ENCODE results near the gene HYLS1. TPM values are rescaled to one million over a fixed set of nuclear protein-coding genes. Genes with fewer than 3 reads are reported as not detected.

Gene HYLS1
- total RNA-seq, 1 experiment from 2014 or later, result 8.6 TPM

DNA sequence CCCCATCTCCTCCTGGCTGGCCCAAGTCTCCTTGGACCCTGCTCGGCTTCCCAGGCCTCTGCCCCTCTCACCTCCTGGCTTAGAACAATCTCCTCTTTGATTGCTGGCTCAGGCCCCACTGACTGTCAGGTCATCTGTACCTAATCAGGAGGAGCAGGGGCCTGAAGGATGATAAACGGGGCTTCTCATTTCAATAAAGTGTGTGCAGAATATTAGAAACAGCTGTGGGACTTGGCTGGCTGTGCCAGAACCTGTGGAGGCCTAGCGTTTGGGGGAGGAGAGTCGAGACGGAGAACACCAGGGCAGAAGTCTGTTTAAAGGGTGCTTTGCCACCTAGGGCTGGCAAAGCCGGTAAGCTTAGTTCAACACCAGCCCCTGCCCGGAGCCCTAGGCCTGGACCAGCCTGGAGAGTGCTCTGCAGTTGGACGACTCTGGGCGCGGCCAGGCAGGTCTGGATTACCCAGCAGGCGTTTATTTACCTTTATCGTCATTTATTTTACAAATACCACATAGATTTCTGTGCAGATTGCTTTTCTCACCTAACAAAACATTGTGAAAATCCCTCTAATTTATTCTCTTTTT is 48.2 kb downstream of the HYLS1 start:
- Histone ChIP-seq H3K56ac (ENCODE audit: insufficient read length, low read depth, low read length) (no peak overlapping the region), H4K20me1 (ENCODE audit: control insufficient read depth, insufficient read depth, insufficient read length) (no peaks in the 10 kb centered on the region), H3K4me1 (ENCODE audit: insufficient read depth, low read length) (peaks cover 6% of the 10 kb centered on the region; the same call in 1 of the 2 replicates), H3K9ac (ENCODE audit: extremely low read depth, insufficient read length, low read length) (no peak overlapping the region), H3K23me2 (ENCODE audit: insufficient read length, low read depth, low read length, poor library complexity, severe bottlenecking) (no peaks in the 10 kb centered on the region), H2BK5ac (ENCODE audit: insufficient read length, low read length) (no peak overlapping the region), H3K9me3 (ENCODE audit: control insufficient read depth, low read depth, low read length) (no peaks in the 10 kb centered on the region), H2BK15ac (ENCODE audit: low read depth, low read length) (no peak overlapping the region), H3K23ac (ENCODE audit: insufficient read length, low read depth, low read length) (no peak overlapping the region), H4K8ac (replicated peaks; ENCODE audit: insufficient read length, low read depth, low read length) (no peak overlapping the region), H2AK5ac (ENCODE audit: insufficient read length, low read length) (no peak overlapping the region), H3K4ac (ENCODE audit: low read depth, low read length) (no peak overlapping the region), H2AFZ (ENCODE audit: low read length) (no peak overlapping the region), H3K27ac (ENCODE audit: insufficient read length, low read depth, low read length) (no peak overlapping the region), H3K27me3 (ENCODE audit: insufficient read depth, low read length) (no peaks in the 10 kb centered on the region), H2BK12ac (ENCODE audit: insufficient read length, low read depth, low read length) (no peak overlapping the region), H2BK120ac (ENCODE audit: low read depth, low read length, poor library complexity, severe bottlenecking) (no peak overlapping the region), H3K14ac (ENCODE audit: insufficient read depth, low read length) (no peak overlapping the region), H3T11ph (ENCODE audit: low read length) (no peak overlapping the region), H3K79me1 (ENCODE audit: insufficient read depth, low read depth, low read length, poor library complexity, severe bottlenecking) (no peaks in the 10 kb centered on the region), H4K5ac (ENCODE audit: insufficient read length, low read depth, low read length) (no peak overlapping the region), H3K18ac (ENCODE audit: insufficient read length, low read depth, low read length) (no peak overlapping the region), H3K4me2 (ENCODE audit: insufficient read depth, insufficient read length, low read length) (no peak overlapping the region), H3K79me2 (ENCODE audit: insufficient read depth, low read length) (no peaks in the 10 kb centered on the region), H2BK20ac (ENCODE audit: low read depth, low read length, poor library complexity, severe bottlenecking) (no peak overlapping the region), H4K91ac (ENCODE audit: insufficient read length, low read depth, low read length) (no peak overlapping the region)
- TF ChIP-seq, protein P1, sequence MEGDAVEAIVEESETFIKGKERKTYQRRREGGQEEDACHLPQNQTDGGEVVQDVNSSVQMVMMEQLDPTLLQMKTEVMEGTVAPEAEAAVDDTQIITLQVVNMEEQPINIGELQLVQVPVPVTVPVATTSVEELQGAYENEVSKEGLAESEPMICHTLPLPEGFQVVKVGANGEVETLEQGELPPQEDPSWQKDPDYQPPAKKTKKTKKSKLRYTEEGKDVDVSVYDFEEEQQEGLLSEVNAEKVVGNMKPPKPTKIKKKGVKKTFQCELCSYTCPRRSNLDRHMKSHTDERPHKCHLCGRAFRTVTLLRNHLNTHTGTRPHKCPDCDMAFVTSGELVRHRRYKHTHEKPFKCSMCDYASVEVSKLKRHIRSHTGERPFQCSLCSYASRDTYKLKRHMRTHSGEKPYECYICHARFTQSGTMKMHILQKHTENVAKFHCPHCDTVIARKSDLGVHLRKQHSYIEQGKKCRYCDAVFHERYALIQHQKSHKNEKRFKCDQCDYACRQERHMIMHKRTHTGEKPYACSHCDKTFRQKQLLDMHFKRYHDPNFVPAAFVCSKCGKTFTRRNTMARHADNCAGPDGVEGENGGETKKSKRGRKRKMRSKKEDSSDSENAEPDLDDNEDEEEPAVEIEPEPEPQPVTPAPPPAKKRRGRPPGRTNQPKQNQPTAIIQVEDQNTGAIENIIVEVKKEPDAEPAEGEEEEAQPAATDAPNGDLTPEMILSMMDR (conservative IDR thresholded peaks at IDR 0.05), result no peak
- Mint-ChIP-seq H3K27me3 (ENCODE audit: low read depth) (peaks cover 6% of the 10 kb centered on the region), H3K4me3 (no peak overlapping the region), H3K27ac (no peak overlapping the region; a peak in 2 of 7 replicates), H3K36me3 (ENCODE audit: insufficient read depth in 1 of 3, low read depth in 3 of 3) (no peaks in the 10 kb centered on the region), H3K4me1 (peaks cover 28 to 36% of the 10 kb centered on the region in 2 experiments), H3K9me3 (no peaks in the 10 kb centered on the region; a peak in 1 of 5 replicates)
- peak; percentile 19 for DNase-seq
- WGBS (ENCODE audit: extremely low coverage, insufficient read length, low lambda C conversion rate), result no CpG with 5 or more reads among the region's 12 CpGs

Measured in H9 (cell line).